Liver (tissue), 9 donors: ENCODE measurements around the gene SMOC1. TPM values are rescaled to one million over a fixed set of nuclear protein-coding genes. Genes with fewer than 3 reads are reported as not detected.

Source experiments
- DNase-seq: peaks from one replicate; pipeline ENCODE4 v3.0.0-alpha.2; 2017; ENCODE audit warnings: low spot score
- H3K27ac ChIP-seq, 2 donors: one replicate each; pipeline ENCODE4 v1.7.0; 2013; ENCODE audit warnings: inconsistent platforms in 2 of 2, low read length in 2 of 2, control low read depth in 1 of 2, low read depth in 1 of 2, mild to moderate bottlenecking in 1 of 2
- H3K27me3 ChIP-seq, 4 donors: one replicate each; pipeline versions ENCODE4 v1.6.1 to v1.7.0; 2013; ENCODE audit warnings: low read length in 3 of 4, inconsistent platforms in 1 of 4, mild to moderate bottlenecking in 1 of 4, moderate library complexity in 1 of 4; ENCODE audit not compliant: control insufficient read depth in 4 of 4, insufficient read depth in 4 of 4
- H3K36me3 ChIP-seq, 4 donors: one replicate each; pipeline versions ENCODE4 v1.6.1 to v1.7.0; 2013; ENCODE audit warnings: low read length in 3 of 4, mild to moderate bottlenecking in 3 of 4, low read depth in 1 of 4, moderate library complexity in 1 of 4; ENCODE audit not compliant: control insufficient read depth in 4 of 4, insufficient read depth in 3 of 4
- H3K4me1 ChIP-seq, 4 donors: one replicate each; pipeline versions ENCODE4 v1.6.1 to v1.7.0; 2013; ENCODE audit warnings: low read length in 3 of 4, mild to moderate bottlenecking in 3 of 4, moderate library complexity in 1 of 4; ENCODE audit not compliant: control insufficient read depth in 4 of 4, insufficient read depth in 4 of 4
- H3K4me3 ChIP-seq, 3 donors: one replicate each; pipeline versions ENCODE4 v1.6.1 to v1.7.0; 2013; ENCODE audit warnings: low read length in 3 of 3, control low read depth in 1 of 3, low read depth in 1 of 3, mild to moderate bottlenecking in 1 of 3
- H3K9ac ChIP-seq, 2 donors: one replicate each; pipeline ENCODE4 v1.7.0; 2013; ENCODE audit warnings: low read length in 2 of 2, mild to moderate bottlenecking in 2 of 2, moderate library complexity in 2 of 2, control low read depth in 1 of 2, low read depth in 1 of 2
- H3K9me3 ChIP-seq, 4 donors: one replicate each; pipeline versions ENCODE4 v1.6.1 to v1.7.0; 2013; ENCODE audit warnings: low read length in 3 of 4; ENCODE audit not compliant: control insufficient read depth in 4 of 4
- ATF3 ChIP-seq: IDR thresholded peaks from 2 replicates; pipeline ENCODE4 v1.6.1; 2016; ENCODE audit warnings: antibody characterized with exemption
- CTCF ChIP-seq: fragments of 150-350 bp; IDR thresholded peaks from 2 replicates; pipeline ENCODE4 v1.5.1; 2017; ENCODE audit warnings: improper control_type of control experiment, low read depth, low read length; ENCODE audit not compliant: missing input control
- EGR1 ChIP-seq, 2 donors: IDR thresholded peaks; 2 replicates each; pipeline ENCODE4 v1.6.1; 2016 to 2018; ENCODE audit warnings: antibody characterized with exemption in 2 of 2, low read depth in 2 of 2
- FOXA1 ChIP-seq: IDR thresholded peaks from 2 replicates; pipeline ENCODE4 v1.6.1; 2016; ENCODE audit warnings: antibody characterized with exemption
- FOXA2 ChIP-seq: IDR thresholded peaks from 2 replicates; pipeline ENCODE4 v1.6.1; 2016; ENCODE audit warnings: antibody characterized with exemption
- GABPA ChIP-seq, 2 donors: IDR thresholded peaks in 1 of 2; conservative IDR thresholded peaks in 1 of 2; 2 replicates each; pipeline ENCODE4 v1.6.1; 2016; ENCODE audit warnings: antibody characterized with exemption in 2 of 2, mild to moderate bottlenecking in 1 of 2, moderate library complexity in 1 of 2
- HNF4A ChIP-seq, 2 donors: conservative IDR thresholded peaks; 2 replicates each; pipeline ENCODE4 v1.6.1; 2016; ENCODE audit warnings: antibody characterized with exemption in 2 of 2, mild to moderate bottlenecking in 2 of 2
- HNF4G ChIP-seq: IDR thresholded peaks from 2 replicates; pipeline ENCODE4 v1.6.1; 2016; ENCODE audit warnings: antibody characterized with exemption
- JUND ChIP-seq, 2 donors: IDR thresholded peaks; 2 replicates each; pipeline ENCODE4 v1.6.1; 2016; ENCODE audit warnings: antibody characterized with exemption in 2 of 2
- MAX ChIP-seq: IDR thresholded peaks from 2 replicates; pipeline ENCODE4 v1.6.1; 2016; ENCODE audit warnings: antibody characterized with exemption
- NR2F2 ChIP-seq: IDR thresholded peaks from 2 replicates; pipeline ENCODE4 v1.6.1; 2016; ENCODE audit warnings: antibody characterized with exemption
- RAD21 ChIP-seq, 2 donors: IDR thresholded peaks; 2 replicates each; pipeline ENCODE4 v1.6.1; 2016; ENCODE audit warnings: antibody characterized with exemption in 2 of 2, mild to moderate bottlenecking in 2 of 2
- REST ChIP-seq: IDR thresholded peaks from 2 replicates; pipeline ENCODE4 v1.6.1; 2016; ENCODE audit warnings: antibody characterized with exemption, mild to moderate bottlenecking
- RXRA ChIP-seq, 2 donors: IDR thresholded peaks; 2 replicates each; pipeline ENCODE4 v1.6.1; 2017 to 2018; ENCODE audit warnings: antibody characterized with exemption in 2 of 2, mild to moderate bottlenecking in 1 of 2
- SP1 ChIP-seq: IDR thresholded peaks from 2 replicates; pipeline ENCODE4 v1.6.1; 2018; ENCODE audit warnings: antibody characterized with exemption, mild to moderate bottlenecking
- TAF1 ChIP-seq: conservative IDR thresholded peaks from 2 replicates; pipeline ENCODE4 v1.6.1; 2016; ENCODE audit warnings: antibody characterized with exemption, mild to moderate bottlenecking
- YY1 ChIP-seq: IDR thresholded peaks from 2 replicates; pipeline ENCODE4 v1.6.1; 2016; ENCODE audit warnings: antibody characterized with exemption, mild to moderate bottlenecking
- ZBTB33 ChIP-seq: IDR thresholded peaks from 2 replicates; pipeline ENCODE4 v1.6.1; 2016; ENCODE audit warnings: antibody characterized with exemption
- WGBS: extraction: QIAGEN DNeasy Blood & Tissue Kit; methylation state at CpG from one replicate; pipeline ENCODE4 v1.1.7; 2013; 5-methylcytosine and 5-hydroxymethylcytosine counted together
- polyA plus RNA-seq, 2 donors: library from polyadenylated mRNA; stranded (reverse) in 1 of 2; unstranded in 1 of 2; fragments of 200-250 nt in 1 of 2; fragments of >200 nt in 1 of 2; fragmentation: Nextera tagmentation in 1 of 2; extraction: Ambion mirVana in 1 of 2; gene quantifications; one replicate each; pipeline versions ENCODE4 v1.2.1 to v1.2.3, GENCODE V29; 2013 to 2015
- total RNA-seq, 2 donors: library from RNA; depleted of rRNA; stranded (reverse); fragments of >200 nt; gene quantifications; one replicate each; pipeline ENCODE4 v1.2.3, GENCODE V29; 2014
- donor health status: healthy.
- donor health status: healthy.
- donor health status: healthy.
- donor health status: healthy.
- donor health status: healthy.

SMOC1 gene
- total and polyA plus RNA-seq, 4 donors: 11.2 to 43.7 (median 27.4) TPM

- no peak overlapping the region for H3K27ac ChIP-seq
- no peak overlapping the region for H3K4me3 ChIP-seq
- H3K9me3 ChIP-seq: peaks cover 0 to 4% (median 1%) of the 10 kb centered on the region in 4 donors
- H3K9ac ChIP-seq: no peak overlapping the region
- no peak for DNase-seq
- no peaks in the 10 kb centered on the region for H3K36me3 ChIP-seq
- H3K27me3 ChIP-seq: no peaks in the 10 kb centered on the region
- no peak for TF ChIP-seq ZBTB33
- no peak for TF ChIP-seq EGR1 (IDR thresholded peaks at IDR 0.05; ENCODE audit: low read depth in 2 of 2)
- TF ChIP-seq YY1: no peak
- no peak for TF ChIP-seq MAX
- no peak for TF ChIP-seq GABPA (IDR thresholded peaks at IDR 0.05 in 1 of 2, conservative IDR thresholded peaks at IDR 0.05 in 1 of 2)
- TF ChIP-seq CTCF: no peak
- TF ChIP-seq JUND (IDR thresholded peaks at IDR 0.05): no peak
- TF ChIP-seq ATF3: no peak
- TF ChIP-seq RXRA (IDR thresholded peaks at IDR 0.05): no peak
- no peak for TF ChIP-seq HNF4G
- TF ChIP-seq FOXA2: no peak
- no peak for TF ChIP-seq HNF4A (conservative IDR thresholded peaks at IDR 0.05)
- TF ChIP-seq TAF1: no peak
- no peak for TF ChIP-seq NR2F2
- no peak for TF ChIP-seq FOXA1
- TF ChIP-seq RAD21 (IDR thresholded peaks at IDR 0.05): no peak
- TF ChIP-seq SP1: no peak
- no peak for TF ChIP-seq REST
- H3K4me1 ChIP-seq: peaks cover 0 to 4% (median 0%) of the 10 kb centered on the region in 4 donors
- 95% methylated on average over 2 of the region's 2 CpGs for WGBS
These were observed 8.6 kb upstream of the SMOC1 start for GRCh38 chr14:69870613-69871012.
